A549 (cell line): Measurements from ENCODE around the gene MUC16. TPM values are rescaled to one million over a fixed set of nuclear protein-coding genes. Genes with fewer than 3 reads are reported as not detected.
A peak's percentile ranks its signal among the peaks of the same experiment; 100 is the strongest.

Experiments used
- ATAC-seq, 2 experiments: fragments of 200-7000 bp in 1 of 2; fragments of >200 bp in 1 of 2; cut with Nextera tagmentation in 1 of 2; cut with Tn5 transposase in 1 of 2; 3 replicates each; pipeline versions ENCODE4 v1.8.0 to v1.9.1; 2018 to 2020; ENCODE audit warnings: mild to moderate bottlenecking in 1 of 2, moderate library complexity in 1 of 2
- CTCF ChIA-PET: fragments of 300-600 bp; sonication (Branson Sonifier 250); formaldehyde crosslinking; extraction: SDS; loops from one replicate; lab custom pipeline; 2021; ENCODE audit warnings: antibody characterized with exemption, inconsistent platforms; lab: Yijun Ruan, JAX
- POLR2A ChIA-PET: fragments of 350-600 bp; formaldehyde crosslinking; extraction: SDS; loops from one replicate; lab custom pipeline; 2021; ENCODE audit warnings: antibody characterized with exemption, inconsistent platforms; lab: Yijun Ruan, JAX
- DNase-seq, 2 experiments: peaks; one replicate each; pipeline versions ENCODE4 v3.0.0 to v3.0.0-alpha.2; 2011 to 2016; ENCODE audit warnings: low read depth in 1 of 2, low spot score in 1 of 2
- FAIRE-seq: peaks from 2 replicates; lab custom pipeline; 2011; peaks lifted over from hg19 to GRCh38; lab: Jason Lieb, UNC
- H3K27ac ChIP-seq, 2 experiments: fragments of >200 bp; sonication (Bioruptor Twin); formaldehyde crosslinking; 3 replicates each; pipeline ENCODE4 v1.5.1; 2016 to 2017
- H3K4me1 ChIP-seq: fragments of >200 bp; sonication (Bioruptor Twin); formaldehyde crosslinking; 3 replicates; pipeline ENCODE4 v1.6.1; 2016
- H3K4me2 ChIP-seq: fragments of >200 bp; sonication (Bioruptor Twin); formaldehyde crosslinking; 3 replicates; pipeline ENCODE4 v1.6.1; 2016
- H3K4me3 ChIP-seq: fragments of >200 bp; sonication (Bioruptor Twin); formaldehyde crosslinking; 3 replicates; pipeline ENCODE4 v1.5.1; 2016
- H3K9me3 ChIP-seq: fragments of >200 bp; sonication (Bioruptor Twin); formaldehyde crosslinking; 3 replicates; pipeline ENCODE4 v1.6.1; 2016
- EHMT2 ChIP-seq: fragments of 200-600 bp; sonication (generic); IDR thresholded peaks from 2 replicates; pipeline ENCODE4 v1.6.1; 2016; ENCODE audit warnings: antibody characterized with exemption, low read depth, mild to moderate bottlenecking, moderate library complexity
- FOSL2 ChIP-seq, 2 experiments: fragments of 450-650 bp in 1 of 2; fragments of >200 bp in 1 of 2; sonication (Bioruptor Twin) in 1 of 2; formaldehyde crosslinking; IDR thresholded peaks; 2 replicates each; pipeline versions ENCODE4 v1.5.0 to v1.6.1; 2016 to 2020; ENCODE audit warnings: mild to moderate bottlenecking in 1 of 2, moderate library complexity in 1 of 2
- FOXS1 ChIP-seq: fragments of 250-450 bp; sonication (Bioruptor Pico); IDR thresholded peaks from 2 replicates; pipeline ENCODE4 v1.5.0; 2020; ENCODE audit warnings: mild to moderate bottlenecking, moderate library complexity
- GATA3 ChIP-seq: IDR thresholded peaks from 2 replicates; pipeline ENCODE4 v1.6.1; 2012; ENCODE audit warnings: borderline replicate concordance
- HOXB13 ChIP-seq: fragments of 250-450 bp; sonication (Bioruptor Pico); IDR thresholded peaks from 2 replicates; pipeline ENCODE4 v1.5.0; 2020; ENCODE audit warnings: low read depth, mild to moderate bottlenecking, moderate library complexity
- MAFK ChIP-seq: fragments of 450-650 bp; IDR thresholded peaks from 2 replicates; pipeline ENCODE4 v1.6.1; 2014; ENCODE audit not compliant: partially characterized antibody
- MYC ChIP-seq: IDR thresholded peaks from 2 replicates; pipeline ENCODE4 v1.6.1; 2012; ENCODE audit warnings: mild to moderate bottlenecking, inconsistent platforms, low read length, improper control_type of control experiment, borderline replicate concordance
- NFE2L2 ChIP-seq: fragments of 150-350 bp; conservative IDR thresholded peaks from 2 replicates; pipeline ENCODE4 v1.6.1; 2014; ENCODE audit warnings: low read length
- POLR2A ChIP-seq: IDR thresholded peaks from 2 replicates; pipeline ENCODE4 v1.6.1; 2012; ENCODE audit warnings: mild to moderate bottlenecking, low read length
- RAD21 ChIP-seq, 2 experiments: fragments of >200 bp in 1 of 2; sonication (Bioruptor Twin) in 1 of 2; formaldehyde crosslinking in 1 of 2; IDR thresholded peaks in 1 of 2; conservative IDR thresholded peaks in 1 of 2; 2 replicates in 1 of 2; 3 replicates in 1 of 2; pipeline ENCODE4 v1.6.1; 2012 to 2018; ENCODE audit warnings: inconsistent platforms in 1 of 2
- REST ChIP-seq: fragments of 200-600 bp; sonication (generic); IDR thresholded peaks from 2 replicates; pipeline ENCODE4 v1.6.1; 2016; ENCODE audit warnings: antibody characterized with exemption, mild to moderate bottlenecking, moderate library complexity
- SMC3 ChIP-seq: fragments of >200 bp; sonication (Bioruptor Twin); formaldehyde crosslinking; IDR thresholded peaks from 3 replicates; pipeline ENCODE4 v1.6.1; 2018; ENCODE audit warnings: inconsistent platforms
- SREBF2 ChIP-seq: fragments of 450-650 bp; IDR thresholded peaks from 2 replicates; pipeline ENCODE4 v1.6.1; 2014; ENCODE audit warnings: mild to moderate bottlenecking, moderate library complexity
- ZSCAN20 ChIP-seq: fragments of 250-450 bp; sonication (Bioruptor Pico); IDR thresholded peaks from 2 replicates; pipeline ENCODE4 v1.8.0; 2022; ENCODE audit warnings: mild to moderate bottlenecking, moderate library complexity
- WGBS: methylation state at CpG from one replicate; pipeline ENCODE4 v1.1.6; 2017; ENCODE audit errors: missing lambda C conversion rate; 5-methylcytosine and 5-hydroxymethylcytosine counted together
- polyA plus RNA-seq, 4 experiments: library from polyadenylated mRNA; depleted of rRNA in 3 of 4; stranded (reverse); fragments of >200 nt; fragmentation: RNase III in 1 of 4; extraction: RNeasy Plus Mini Kit Qiagen cat#74134 plus additional on column Dnase treatment in 1 of 4; gene quantifications; 2 replicates in 3 of 4; 3 replicates in 1 of 4; pipeline ENCODE4 v1.2.3, GENCODE V29; 2011 to 2017
- TF ChIP-seq, protein P1 (sequence below): fragments of >200 bp; sonication (Bioruptor Twin); formaldehyde crosslinking; IDR thresholded peaks from 3 replicates; pipeline ENCODE4 v1.6.1; 2016
- TF ChIP-seq, protein P2 (sequence below): IDR thresholded peaks from 2 replicates; pipeline ENCODE4 v1.6.1; 2012

The MUC16 gene
- polyA plus RNA-seq, 2 of the 4 experiments (the other 2 are of a cell fraction): 0.23 TPM; not detected in 1

DNA sequence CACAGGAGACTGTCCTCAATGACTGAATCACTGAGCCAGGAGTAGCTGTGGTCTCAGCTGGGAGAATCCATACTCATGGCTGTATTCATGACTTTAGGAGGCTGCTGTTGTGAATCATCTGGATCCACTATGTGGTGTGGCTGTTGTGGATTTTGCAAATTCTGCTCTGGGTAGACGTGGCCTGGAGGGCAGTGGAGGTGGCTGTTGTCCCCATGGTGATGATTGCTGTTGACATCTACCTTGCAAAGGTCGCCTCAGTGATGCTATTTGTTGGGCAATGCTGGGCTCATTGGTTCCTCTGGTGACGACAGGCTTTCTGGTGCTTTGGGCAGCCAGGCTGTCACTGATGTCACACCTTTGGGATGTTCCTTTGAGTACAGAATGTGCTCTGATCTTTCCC lies 23.9 kb downstream of the MUC16 start (continued):
- TF ChIP-seq, protein P1, sequence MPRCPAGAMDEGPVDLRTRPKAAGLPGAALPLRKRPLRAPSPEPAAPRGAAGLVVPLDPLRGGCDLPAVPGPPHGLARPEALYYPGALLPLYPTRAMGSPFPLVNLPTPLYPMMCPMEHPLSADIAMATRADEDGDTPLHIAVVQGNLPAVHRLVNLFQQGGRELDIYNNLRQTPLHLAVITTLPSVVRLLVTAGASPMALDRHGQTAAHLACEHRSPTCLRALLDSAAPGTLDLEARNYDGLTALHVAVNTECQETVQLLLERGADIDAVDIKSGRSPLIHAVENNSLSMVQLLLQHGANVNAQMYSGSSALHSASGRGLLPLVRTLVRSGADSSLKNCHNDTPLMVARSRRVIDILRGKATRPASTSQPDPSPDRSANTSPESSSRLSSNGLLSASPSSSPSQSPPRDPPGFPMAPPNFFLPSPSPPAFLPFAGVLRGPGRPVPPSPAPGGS: no peak
- no peak for TF ChIP-seq REST

GRCh38 chr19:8973501-8974091 lies 36.6 kb downstream of the MUC16 start:
- Histone ChIP-seq H3K27ac (no peak overlapping the region), H3K9me3 (no peaks in the 10 kb centered on the region), H3K4me1 (no peaks in the 10 kb centered on the region), H3K4me3 (no peak overlapping the region), H3K4me2 (no peak overlapping the region)
- FAIRE-seq: no peak
- DNase-seq: peak in 1 of 2 experiments; percentile 6
- no peak for ATAC-seq
- CTCF ChIA-PET: no interaction called here
- POLR2A ChIA-PET: no interaction called here
- WGBS: 39% methylated on average over 5 of the region's 5 CpGs
- TF ChIP-seq REST (peak; percentile 93), GATA3 (no peak), FOXS1 (CRISPR knock-in tag) (no peak), EHMT2 (peak; percentile 87), SMC3 (no peak)

GRCh38 chr19:8965887-8966286 lies 44.3 kb downstream of the MUC16 start:
- TF ChIP-seq MAFK (no peak), ZSCAN20 (no peak), MYC (no peak), REST (peak; percentile 82), RAD21 (conservative IDR thresholded peaks at IDR 0.05 in 1 of 2, IDR thresholded peaks at IDR 0.05 in 1 of 2) (no peak), POLR2A (no peak), EHMT2 (peak; percentile 61; the same call in 1 of the 2 replicates), FOSL2 (IDR thresholded peaks at IDR 0.05) (no peak), FOSL2 (CRISPR knock-in tag; IDR thresholded peaks at IDR 0.05) (no peak), HOXB13 (CRISPR knock-in tag) (no peak), SREBF2 (no peak), NFE2L2 (no peak)
- TF ChIP-seq, protein P2, sequence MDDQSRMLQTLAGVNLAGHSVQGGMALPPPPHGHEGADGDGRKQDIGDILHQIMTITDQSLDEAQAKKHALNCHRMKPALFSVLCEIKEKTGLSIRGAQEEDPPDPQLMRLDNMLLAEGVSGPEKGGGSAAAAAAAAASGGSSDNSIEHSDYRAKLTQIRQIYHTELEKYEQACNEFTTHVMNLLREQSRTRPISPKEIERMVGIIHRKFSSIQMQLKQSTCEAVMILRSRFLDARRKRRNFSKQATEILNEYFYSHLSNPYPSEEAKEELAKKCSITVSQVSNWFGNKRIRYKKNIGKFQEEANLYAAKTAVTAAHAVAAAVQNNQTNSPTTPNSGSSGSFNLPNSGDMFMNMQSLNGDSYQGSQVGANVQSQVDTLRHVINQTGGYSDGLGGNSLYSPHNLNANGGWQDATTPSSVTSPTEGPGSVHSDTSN: no peak
- CTCF ChIA-PET: interaction anchor here (0.9 kb wide), 1 partner anchor 13 kb away, joined by 3 read pairs; no protein-coding TSS in a partner anchor
- POLR2A ChIA-PET: no interaction called here

More at GRCh38 chr19:8965887-8966286, 44.3 kb downstream of the MUC16 start:
- FAIRE-seq: no peak
- DNase-seq: no peak
- H3K9me3 ChIP-seq: no peaks in the 10 kb centered on the region
- ATAC-seq: no peak
- no peak overlapping the region for H3K27ac ChIP-seq
- H3K4me2 ChIP-seq: no peak overlapping the region
- no peaks in the 10 kb centered on the region for H3K4me1 ChIP-seq
- 3% methylated on average over 4 of the region's 4 CpGs for WGBS
- H3K4me3 ChIP-seq: no peak overlapping the region
